ENCODE results near the gene CRYBG1.
"Not testable (repeated sequence)": the region's sequence is repeated elsewhere in the genome, so short reads cannot be mapped to it uniquely, and the experiment has no call there.

The CRYBG1 gene

DNA sequence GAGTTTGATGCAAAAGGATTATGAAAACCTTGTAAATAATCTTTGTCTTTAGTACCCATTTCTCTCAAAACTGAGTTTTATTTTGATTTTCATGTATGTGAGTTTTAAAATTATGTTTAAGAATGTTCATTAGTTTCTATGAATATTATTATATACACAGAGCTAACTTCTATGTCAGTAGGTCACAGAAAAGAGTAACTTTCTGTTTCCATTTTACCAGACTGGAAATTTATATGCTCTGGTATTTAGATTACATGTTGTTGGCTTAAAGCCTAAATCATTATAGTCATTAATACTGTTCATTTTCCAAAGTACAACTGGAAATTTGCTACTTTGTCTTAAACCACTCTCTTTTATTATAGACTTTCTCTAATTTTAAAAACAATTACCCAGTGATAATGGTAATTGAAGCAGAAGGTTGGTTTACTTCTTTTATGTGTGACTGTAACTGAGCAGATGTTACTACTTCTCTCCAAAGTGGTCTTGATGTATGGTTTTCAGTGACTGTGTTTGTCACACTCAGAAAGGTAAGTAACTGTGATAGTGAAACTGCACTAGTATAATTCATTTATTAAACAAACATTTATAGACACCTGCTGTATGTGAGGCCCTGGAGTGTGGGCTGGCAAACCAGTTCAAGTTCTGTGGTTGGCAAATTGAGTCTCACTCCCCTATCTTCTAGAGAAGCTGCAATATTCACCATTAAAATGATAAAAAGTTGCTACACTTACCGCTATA lies 13.2 kb downstream of the CRYBG1 start:
- no peak for DNase-seq

DNA sequence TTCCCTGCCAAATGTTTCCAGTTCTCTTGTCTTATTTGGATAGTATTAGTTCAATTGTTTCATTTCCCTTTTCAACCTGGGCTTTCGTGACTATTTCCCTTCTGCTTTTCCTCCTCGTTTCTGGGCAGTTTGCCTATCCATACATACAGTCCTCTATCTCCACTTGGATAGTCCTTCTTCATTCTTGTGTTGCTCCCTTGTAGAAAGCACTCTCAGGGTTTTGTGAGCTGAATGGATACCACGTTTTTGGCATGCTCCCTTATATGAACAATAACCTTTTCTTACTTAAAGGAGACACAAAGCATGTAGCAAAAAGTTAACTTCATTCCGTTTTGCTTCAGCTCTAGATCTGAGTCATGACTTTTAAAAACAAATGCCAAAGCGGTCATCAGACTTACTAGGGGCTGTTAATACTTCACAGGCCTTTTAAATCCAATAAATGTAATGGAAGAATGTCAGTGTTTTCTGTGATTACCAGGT lies 16.6 kb downstream of the CRYBG1 start:
- DNase-seq: no peak

DNA sequence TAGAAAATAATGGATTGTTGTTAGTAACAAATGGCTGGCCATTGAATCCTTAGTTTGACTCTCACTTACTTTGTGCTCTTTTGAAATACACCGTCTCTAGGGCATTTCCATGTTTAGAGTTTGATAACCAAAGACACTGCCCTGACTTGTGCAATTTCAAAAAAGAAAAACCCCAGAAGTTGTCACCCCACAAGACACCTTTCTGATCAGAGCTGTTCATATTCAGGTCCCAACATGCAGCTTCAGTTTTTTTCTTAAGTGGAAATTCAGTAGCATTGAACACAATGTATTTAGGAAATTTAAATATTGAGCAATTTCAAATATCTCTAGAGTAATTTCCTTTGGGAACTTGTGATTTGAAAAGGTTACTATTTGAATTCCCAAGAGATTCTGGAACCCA lies 19.4 kb downstream of the CRYBG1 start:
- DNase-seq: no peak

DNA sequence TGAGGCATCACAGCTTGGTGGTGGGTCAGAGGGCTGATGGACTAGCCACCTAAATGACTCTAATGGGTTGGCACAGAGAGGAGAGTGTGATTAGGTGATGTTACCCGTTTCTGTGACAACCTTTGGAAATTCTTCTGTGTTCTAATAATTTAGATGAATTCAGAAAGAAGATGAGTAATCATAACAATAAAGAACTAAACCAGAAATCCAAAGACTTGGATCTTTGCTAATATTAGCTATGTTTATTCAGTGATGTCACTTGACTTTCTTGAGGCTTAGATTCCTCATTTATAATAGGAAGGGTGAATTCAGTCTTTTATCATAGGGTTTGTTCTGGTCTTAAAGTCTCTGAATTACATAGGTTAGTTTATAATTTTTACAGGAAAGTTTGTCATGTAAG lies 19.9 kb downstream of the CRYBG1 start:
- no peak for DNase-seq

DNA sequence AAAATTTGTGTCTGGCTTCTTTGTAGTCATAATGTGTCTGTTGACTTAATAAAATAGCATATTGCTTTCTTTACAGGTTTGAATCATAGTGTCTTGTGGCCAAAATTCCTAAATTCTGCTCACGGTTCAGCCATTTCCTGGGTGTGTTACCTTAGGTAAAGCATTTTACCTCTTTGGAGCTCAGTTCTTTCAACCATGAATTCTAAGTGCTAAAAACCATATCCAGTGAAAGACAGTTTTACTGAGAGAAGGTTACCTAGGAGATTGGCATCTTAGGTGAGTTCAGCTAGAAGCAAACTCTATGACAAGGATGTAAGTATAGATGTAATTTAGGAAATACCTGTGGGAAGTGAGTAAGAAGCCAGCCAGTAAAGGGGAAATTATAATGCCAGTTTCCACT lies 20.7 kb downstream of the CRYBG1 start:
- no peak for DNase-seq

DNA sequence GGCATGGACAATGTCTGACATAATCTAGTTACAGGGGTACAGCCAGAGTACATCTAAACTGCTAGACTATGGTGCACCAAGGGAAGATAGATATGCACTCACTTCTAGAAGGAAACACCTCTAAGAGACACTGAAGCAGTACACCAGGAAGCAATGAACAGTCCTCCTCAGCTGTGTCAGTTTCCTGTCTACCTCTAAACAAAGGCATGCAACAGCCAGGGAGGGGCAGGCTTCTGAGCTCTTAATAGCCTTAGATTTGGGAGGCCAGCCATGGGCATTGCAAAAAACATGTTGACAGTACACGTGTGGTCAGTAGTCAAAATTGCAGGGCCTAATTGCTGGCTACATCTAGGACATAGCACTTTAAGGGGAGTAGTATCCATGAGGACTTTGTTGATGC lies 21.4 kb downstream of the CRYBG1 start:
- no peak for DNase-seq

DNA sequence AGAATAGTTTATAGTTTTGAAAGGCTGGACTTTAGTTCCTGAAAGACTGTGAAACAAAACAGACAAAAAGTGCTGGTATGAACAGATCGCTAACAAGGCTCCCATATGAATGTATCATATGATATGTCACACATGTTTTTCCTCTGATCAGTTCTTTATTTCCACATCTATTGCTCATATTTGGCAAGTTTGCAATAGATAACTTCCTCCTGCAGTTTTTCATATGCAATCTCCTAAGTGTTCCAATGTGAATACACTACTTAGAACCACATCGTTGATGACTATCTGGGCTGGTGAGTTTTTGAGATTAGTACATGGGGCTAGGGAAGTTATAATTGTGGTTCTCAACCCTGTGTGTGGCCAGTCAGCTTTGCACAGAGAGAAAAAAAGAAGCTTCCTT lies 23.1 kb downstream of the CRYBG1 start:
- DNase-seq: no peak

DNA sequence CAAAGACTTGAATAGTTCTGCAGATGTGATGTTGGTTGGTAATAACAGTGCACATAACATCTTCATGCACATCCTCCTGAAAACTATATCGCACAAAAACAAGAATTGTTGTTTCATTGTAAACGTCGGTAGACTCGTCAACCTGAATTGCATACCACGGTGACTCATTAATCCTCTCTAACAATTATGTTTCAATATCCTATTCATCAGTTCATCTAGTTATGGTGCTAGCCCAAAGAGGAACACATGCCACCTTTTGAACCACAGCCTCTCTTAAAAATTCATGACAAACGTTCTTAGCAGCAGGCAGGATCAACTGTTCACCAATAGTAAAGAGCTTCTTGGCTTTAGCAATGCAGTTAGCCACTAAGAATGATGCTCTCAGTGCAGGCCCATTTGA lies 25.0 kb downstream of the CRYBG1 start:
- no peak for DNase-seq

DNA sequence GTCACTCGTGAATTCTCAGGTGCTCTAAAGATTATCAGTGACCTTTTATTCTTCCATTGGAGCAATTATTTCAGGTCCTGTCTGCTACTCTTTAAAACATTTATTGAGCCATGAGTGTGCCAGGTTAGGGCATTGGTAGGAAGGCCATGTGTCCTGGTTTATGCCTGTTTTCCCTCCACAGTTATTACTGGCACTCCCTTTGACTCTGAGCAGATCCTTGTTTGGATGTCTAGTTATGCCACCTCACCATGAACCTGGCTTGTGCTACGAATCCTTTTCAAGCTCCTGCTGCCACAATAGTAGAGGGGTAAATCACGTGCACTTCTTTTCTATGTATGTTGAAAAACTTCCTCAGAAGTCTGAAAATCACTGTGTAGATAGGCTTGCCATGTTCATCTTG lies 27.4 kb downstream of the CRYBG1 start:
- no peak for DNase-seq

DNA sequence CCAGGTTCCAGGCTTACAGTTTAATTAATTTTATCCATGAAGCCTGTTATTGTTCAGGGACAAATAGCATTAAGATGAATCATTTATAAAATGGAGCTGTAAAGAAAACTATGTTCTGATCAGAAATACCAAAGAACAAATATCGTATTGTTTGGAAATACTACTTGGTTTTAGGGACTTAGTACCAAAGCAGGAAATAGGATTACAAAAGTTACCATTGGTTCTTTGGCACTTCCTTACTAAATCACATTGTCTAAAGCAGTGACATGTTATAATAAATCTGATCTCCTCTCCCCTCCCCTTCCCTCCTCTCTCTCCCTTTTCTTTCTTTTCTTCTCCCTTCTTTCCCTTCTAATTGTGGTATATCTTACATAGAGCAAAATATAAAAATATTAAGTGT lies 29.6 kb downstream of the CRYBG1 start:
- no peak for DNase-seq

DNA sequence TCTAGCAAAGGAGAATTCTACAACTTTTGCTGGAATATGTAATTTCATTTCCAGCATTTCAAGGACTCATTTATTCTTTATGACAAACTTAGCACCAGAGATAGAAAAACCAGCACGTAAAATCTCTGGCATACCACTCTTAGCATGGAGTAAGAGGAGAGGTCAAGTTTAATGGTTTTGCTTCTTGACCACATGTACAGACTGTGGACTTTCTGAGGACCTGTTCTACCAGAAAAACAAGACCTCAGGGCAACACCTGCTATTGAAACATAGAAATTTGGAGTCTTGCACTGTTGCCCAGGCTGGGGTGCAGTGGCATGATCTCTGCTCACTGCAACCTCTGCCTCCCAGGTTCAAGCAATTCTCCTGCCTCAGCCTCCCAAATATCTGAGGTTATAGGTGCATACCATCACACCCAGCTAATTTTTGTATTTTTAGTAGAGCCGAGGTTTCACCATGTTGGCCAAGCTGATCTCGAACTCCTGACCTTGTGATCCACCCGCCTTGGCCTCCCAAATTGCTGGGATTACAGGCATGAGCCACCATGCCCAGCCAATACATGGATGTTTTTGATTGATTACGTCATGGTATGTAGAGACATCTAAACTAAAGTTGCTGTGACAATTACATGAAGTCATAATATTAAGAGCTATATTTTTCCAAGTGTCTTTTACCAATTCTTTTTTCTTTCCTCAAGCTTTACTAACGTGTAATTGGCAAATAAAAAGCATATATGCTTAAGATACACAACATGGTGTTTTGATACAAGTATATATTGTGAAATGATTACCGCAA lies 36.1 kb downstream of the CRYBG1 start:
- no peak for DNase-seq

DNA sequence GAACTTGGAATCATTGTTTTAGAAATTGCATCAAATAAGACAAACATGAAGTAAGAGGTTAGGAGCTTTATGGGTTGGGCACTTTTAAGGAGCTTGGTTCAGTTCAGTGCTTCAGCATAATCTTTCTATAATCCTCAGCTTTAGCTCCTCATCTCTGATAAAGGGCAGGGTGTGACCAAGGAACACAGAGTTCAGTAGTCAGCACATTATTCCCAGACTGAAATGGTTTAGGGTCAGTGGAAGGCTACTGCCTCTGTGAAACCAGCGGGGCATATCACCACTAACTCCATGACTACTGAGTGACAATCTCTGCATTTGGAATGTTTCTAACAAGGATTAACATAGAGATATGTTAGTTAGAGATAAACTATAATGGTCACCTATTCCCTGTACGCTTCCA lies 36.9 kb downstream of the CRYBG1 start:
- no peak for DNase-seq

DNA sequence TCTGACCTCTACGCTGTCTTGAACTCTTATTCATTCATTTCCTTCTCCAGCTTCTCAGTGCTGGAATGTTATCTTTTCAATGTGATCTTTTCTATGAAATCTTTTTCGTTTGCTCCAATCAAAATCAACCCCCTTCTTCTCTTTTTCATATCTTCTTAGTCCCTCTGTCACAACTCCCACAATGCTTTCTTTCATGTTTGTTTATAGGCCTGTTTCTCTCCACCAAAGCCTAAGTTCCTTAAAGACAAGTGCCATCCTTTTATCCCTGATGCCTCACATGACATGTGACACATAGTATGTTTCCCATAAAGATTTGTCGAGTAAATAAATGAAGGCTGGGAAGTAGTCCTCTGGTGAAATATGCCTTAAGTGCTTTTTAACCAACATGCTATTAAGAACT lies 38.1 kb downstream of the CRYBG1 start:
- DNase-seq: no peak

DNA sequence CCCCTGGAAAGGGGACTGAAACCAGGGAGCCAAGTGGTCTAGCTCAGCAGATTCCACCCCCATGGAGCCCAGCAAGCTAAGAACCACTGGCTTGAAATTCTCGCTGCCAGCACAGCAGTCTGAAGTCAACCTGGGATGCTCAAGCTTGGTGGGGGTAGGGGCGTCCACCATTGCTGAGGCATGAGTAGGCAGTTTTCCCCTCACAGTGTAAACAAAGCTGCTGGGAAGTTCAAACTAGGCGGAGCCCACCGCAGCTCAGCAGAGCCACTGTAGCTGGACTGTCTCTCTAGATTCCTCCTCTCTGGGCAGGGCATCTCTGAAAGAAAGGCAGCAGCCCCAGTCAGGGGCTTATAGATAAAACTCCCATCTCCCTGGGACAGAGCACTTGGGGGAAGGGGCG lies 44.5 kb downstream of the CRYBG1 start:
- DNase-seq: not testable (repeated sequence)

DNA sequence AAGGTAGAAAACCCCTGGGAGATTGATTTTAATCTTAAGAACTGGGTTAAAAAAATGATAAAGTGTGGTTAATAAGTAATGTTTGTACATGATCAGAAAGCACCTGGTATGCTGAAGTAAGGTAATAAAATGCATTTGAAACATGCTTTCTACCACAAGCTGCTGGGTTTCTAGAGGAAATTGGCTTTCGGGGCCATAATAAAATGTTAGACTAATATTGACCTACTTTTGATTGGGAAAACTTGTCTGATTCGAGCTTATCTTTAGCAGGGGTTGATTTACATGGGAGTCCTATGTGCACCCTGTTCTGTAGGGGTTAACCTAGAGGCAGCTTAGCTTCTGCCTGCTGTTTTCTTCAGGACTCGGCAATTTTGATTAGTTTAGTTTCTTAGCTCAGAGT lies 50.5 kb downstream of the CRYBG1 start:
- DNase-seq: no peak

DNA sequence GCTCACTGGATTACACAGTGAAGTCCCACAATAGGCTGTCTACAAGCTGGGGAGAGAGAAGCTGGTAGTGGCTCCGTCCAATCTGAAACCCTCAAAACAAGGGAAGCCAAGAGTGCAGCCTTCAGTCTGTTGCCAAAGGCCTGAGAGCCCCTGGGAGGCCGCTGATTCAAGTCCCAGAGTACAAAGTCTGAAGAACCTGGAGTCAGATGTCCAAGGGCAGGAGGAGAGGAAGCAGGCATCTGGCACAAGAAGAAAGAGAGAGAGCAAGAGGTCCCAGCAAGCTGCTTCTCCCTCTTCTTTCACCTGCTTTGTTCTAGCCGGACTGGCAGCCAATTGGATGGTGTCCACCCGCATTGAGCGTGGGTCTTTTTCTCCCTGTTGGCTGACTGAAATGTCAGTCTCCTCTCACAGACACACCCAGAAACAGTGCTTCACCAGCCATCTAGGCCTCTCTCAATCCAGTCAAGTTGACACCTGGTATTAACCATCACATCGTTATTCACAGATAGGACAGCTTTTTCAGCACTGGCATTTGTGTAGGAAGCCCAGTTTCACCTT lies 51.2 kb downstream of the CRYBG1 start:
- DNase-seq: no peak

DNA sequence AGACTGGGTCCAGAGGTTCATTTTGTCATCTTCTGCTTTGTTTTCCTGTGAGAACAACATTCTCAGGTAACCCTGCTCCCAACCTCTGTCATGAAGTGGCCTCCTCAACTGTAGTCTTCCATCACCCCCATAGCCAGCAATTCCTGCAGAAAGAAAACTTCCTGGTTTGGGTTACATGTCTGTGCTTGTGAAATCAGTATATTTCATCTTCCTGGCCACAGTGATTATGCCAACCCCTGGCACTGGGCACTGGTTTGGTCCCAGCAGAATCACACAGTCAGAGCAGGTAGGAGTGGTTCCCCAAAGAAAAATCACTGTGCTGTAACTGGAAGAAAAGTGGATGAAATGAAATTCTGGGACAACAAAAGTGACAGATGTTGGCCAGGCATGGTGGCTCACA lies 52.5 kb downstream of the CRYBG1 start:
- no peak for DNase-seq

DNA sequence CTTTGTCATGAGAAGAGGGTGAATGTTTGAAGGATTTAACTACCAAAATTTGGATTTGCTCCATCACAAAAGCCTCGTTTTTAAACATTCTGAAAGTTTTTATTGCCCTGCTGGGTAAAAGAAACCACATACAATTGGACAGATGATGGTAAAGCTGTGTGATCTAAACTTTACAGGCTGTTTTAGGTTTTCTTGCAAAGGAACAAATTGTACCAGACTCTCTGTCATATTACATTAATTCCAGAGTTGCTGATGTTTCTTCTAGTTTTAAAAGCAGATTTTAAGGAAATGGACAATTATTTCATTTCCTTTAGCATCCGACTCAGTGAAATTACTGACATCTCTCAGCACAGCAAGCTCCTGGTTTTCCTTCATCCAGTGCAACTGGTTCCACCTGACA lies 53.2 kb downstream of the CRYBG1 start:
- DNase-seq: no peak

DNA sequence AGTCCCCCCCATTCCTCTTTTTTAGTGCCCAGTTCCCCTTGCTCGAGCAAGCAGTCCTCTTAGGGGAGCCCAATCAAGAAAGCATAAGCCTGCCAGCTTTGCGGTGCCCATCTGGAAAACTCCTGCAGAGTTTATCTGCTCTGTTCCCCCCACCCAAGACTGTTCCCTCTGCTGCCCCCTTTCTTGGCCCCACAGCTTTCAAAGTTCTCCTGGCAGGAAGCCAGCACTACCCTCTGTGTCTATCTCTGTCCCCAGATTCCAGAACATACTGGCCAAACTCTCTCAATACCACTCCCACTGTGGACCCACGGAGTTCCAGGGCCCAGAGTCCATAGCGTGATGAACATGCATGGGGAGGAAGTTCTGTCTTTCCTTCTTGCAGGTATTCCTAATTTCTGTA lies 55.4 kb downstream of the CRYBG1 start:
- DNase-seq: no peak

DNA sequence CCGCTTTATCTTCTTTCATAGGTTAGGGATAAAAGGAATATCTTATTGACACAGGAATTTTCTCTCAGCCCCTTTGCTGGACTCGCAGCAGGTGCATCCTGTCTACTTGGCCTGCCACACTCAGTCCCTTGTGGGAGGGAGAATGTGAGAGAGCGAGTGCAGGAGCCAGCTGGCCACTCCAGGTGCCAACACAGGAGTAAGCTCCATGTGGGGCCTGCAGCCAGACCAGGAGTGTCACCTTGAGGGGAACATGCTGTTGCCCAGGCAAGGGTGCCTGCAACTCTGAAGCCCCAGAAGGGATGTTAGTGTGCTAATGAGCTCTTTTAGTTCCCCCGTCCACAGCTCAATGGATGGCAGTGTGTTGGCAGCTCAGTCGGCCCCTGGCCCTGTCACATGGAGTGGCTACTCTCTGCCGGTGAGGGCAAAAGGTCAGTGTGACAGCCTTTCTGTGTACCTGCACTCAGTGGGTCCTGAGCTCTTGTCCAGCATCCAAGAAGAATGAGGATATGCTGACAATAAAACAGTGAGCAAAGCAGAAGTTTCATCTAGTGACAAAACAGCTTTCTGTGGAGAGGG lies 57.1 kb downstream of the CRYBG1 start:
- DNase-seq: no peak

DNA sequence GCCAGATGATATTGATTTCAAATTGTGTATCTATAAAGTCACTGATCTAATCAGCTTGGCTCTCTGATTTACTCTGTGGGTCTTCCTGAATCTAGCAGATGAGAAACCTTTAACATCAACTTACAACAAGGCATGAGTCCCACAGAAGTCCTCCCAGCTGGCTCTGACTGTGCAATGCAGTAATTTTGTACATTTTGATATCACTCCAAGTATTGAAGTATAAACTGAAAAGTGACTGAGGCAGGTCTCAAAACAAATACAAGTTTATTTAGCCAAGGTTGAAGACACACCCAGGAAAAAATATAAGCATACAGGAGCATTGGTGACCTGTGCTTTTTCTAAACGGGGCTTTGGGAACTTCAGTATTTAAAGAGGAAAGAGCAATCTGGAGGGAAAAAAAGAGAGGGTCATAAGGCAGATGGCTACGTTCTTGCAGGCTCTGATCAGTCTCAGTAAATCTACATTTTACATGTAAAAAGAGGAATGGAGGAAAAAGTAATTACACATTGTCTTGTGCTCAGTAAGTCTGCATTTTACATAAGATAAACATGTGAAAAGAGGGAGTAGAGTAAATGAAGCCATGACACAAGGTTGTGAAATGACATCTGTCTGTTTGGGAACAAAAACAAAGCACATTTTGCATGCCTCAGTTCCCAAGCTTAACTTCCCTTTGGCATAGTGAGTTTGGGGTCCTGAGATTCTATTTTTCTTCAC lies 59.5 kb downstream of the CRYBG1 start:
- no peak for DNase-seq

DNA sequence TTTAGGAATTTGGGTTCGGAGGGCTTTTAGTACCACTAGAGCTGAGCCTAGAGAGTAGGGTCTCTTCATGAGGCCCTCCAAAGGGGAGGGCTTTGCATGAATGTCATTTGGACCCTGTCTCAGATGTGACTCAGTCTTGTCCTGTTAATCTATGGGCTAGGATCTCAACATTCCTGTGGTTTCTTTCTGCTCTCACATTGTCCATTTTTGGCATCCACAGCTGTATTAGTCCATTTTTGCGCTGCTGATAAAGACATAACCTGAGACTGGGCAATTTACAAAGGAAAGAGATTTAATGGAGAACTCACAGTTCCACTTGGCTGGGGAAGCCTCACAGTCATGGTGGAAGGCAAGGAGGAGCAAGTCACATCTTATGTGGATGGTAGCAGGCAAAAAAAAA lies 61.0 kb downstream of the CRYBG1 start:
- DNase-seq: no peak

DNA sequence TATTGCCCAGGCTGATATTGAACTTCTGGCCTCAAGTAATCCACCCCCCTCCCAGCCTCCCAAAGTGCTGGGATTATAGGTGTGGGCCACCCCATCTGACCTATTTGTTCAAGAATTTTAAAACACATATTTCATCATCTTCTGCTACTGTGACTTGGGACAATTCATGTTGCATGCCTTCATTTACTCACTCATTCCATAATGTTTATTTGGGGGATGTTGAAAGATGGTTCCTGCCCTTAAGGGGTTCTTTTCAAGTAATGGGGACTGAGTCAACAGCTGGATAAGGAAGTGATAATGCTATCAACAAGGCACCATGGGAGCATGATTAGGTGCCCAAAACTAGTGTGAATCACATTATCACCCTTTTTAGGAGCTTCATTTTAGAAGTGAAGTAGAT lies 62.0 kb downstream of the CRYBG1 start:
- no peak for DNase-seq

All from activated naive CD4-positive, alpha-beta T cell treated with anti-CD3 and anti-CD28 coated beads, Interleukin-2, amount 50 U/mL, for 16 hours (primary cell).